Ovary (tissue), 9 donors: ENCODE data around the gene OR13C3. TPM values are rescaled to one million over a fixed set of nuclear protein-coding genes. Genes with fewer than 3 reads are reported as not detected.

Experiments used
- DNase-seq, 5 donors: peaks; one replicate each; pipeline ENCODE4 v3.0.0-alpha.2; 2019 to 2020
- H3K27ac ChIP-seq, 2 donors: fragments of 200-600 bp; one replicate each; pipeline versions ENCODE4 v1.5.1 to v1.8.0; 2019 to 2022
- H3K27me3 ChIP-seq: fragments of 200-600 bp; one replicate; pipeline ENCODE4 v1.8.0; 2022
- H3K36me3 ChIP-seq: fragments of 200-600 bp; sonication (generic); one replicate; pipeline ENCODE4 v1.5.1; 2019
- H3K4me1 ChIP-seq: one replicate; pipeline ENCODE4 v1.8.1; 2013; ENCODE audit warnings: mild to moderate bottlenecking, moderate library complexity; ENCODE audit not compliant: insufficient read depth
- H3K4me3 ChIP-seq: fragments of 200-600 bp; sonication (generic); one replicate; pipeline ENCODE4 v1.5.1; 2017
- H3K9me3 ChIP-seq, 2 donors: fragments of 200-600 bp in 1 of 2; sonication (generic) in 1 of 2; one replicate each; pipeline versions ENCODE4 v1.5.1 to v1.8.1; 2013 to 2019; ENCODE audit warnings: mild to moderate bottlenecking in 1 of 2, moderate library complexity in 1 of 2
- EP300 ChIP-seq: sonication (generic); formaldehyde crosslinking; IDR thresholded peaks from one replicate; pipeline ENCODE4 v1.6.1; 2017; ENCODE audit warnings: antibody characterized with exemption
- POLR2A ChIP-seq: fragments of 450-650 bp; IDR thresholded peaks from one replicate; pipeline ENCODE4 v1.6.1; 2017; ENCODE audit warnings: antibody characterized with exemption, mild to moderate bottlenecking, moderate library complexity
- WGBS, 3 donors: extraction: QIAGEN DNeasy Blood & Tissue Kit in 1 of 3; methylation state at CpG; one replicate each; pipeline versions ENCODE4 v1.1.5 to v1.1.7; 2013 to 2017; 5-methylcytosine and 5-hydroxymethylcytosine counted together
- intact Hi-C, 4 donors: fragments of 100-400 bp; cut with DNase I; formaldehyde crosslinking; loops; one replicate each; pipeline versions ENCODE4 v1.11.0 to v1.15.1; 2022 to 2023
- polyA plus RNA-seq, 2 donors: library from polyadenylated mRNA; stranded (reverse); fragments of 200-250 nt in 1 of 2; fragments of 350-450 nt in 1 of 2; fragmentation: Illumina TruSeq in 1 of 2; extraction: RNeasy Lipid Tissue Mini Kit (QIAGEN cat#74804) in 1 of 2; gene quantifications; one replicate each; pipeline ENCODE4 v1.2.3, GENCODE V29; 2013 to 2014
- total RNA-seq, 7 donors: library from RNA; depleted of rRNA in 2 of 7; stranded (reverse); fragments of >200 nt in 2 of 7; fragmentation: NEBNext Ultra II Directional in 3 of 7; extraction: Animal tissue kit (Norgen Biotek cat#: 25700) in 3 of 7; gene quantifications; one replicate each; pipeline versions ENCODE4 v1.1.0 to v1.2.4, GENCODE V29; 2016 to 2023
- TF ChIP-seq, protein P1 (sequence below), 3 donors: fragments of 450-650 bp in 2 of 3; fragments of 200-600 bp in 1 of 3; IDR thresholded peaks; one replicate each; pipeline versions ENCODE4 v1.5.1 to v1.8.0; 2016 to 2022; ENCODE audit warnings: antibody characterized with exemption in 3 of 3, mild to moderate bottlenecking in 1 of 3
- donor health status: DM: no; HTN: no; CAD: no; lungs with moderate emphysema.
- donor health status: DM: no; HTN: no; CAD: no.
- donor health status: Bipolar disorder and iron deficiency.
- donor health status: DM: yes; HTN: yes; CAD: no.
- donor health status: DM: no; HTN: no; CAD: no.
- donor health status: DM: yes; HTN: yes; CAD: no.

OR13C3 gene
- total and polyA plus RNA-seq, 9 donors: not detected

DNA sequence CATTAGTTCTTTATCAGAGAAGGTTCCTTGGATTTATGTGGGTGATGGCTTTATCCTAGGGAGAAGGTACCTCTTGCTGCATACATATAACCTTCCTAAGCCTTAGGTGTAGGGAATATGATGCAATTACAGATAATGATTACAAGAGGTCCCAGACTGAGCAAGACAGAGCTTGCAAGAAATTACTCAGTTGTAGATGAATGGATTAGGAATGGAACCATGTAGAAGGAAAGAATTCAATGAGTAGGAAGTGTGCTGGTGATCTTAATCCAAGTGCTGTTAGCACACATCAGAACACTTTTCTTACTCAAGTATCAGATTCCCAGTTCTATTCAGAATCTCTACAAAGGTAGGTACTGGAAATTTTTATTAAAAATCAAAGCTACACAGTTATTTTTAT is 30.1 kb downstream of the OR13C3 start:
- TF ChIP-seq EP300 (no peak), POLR2A (no peak)
- TF ChIP-seq, protein P1, sequence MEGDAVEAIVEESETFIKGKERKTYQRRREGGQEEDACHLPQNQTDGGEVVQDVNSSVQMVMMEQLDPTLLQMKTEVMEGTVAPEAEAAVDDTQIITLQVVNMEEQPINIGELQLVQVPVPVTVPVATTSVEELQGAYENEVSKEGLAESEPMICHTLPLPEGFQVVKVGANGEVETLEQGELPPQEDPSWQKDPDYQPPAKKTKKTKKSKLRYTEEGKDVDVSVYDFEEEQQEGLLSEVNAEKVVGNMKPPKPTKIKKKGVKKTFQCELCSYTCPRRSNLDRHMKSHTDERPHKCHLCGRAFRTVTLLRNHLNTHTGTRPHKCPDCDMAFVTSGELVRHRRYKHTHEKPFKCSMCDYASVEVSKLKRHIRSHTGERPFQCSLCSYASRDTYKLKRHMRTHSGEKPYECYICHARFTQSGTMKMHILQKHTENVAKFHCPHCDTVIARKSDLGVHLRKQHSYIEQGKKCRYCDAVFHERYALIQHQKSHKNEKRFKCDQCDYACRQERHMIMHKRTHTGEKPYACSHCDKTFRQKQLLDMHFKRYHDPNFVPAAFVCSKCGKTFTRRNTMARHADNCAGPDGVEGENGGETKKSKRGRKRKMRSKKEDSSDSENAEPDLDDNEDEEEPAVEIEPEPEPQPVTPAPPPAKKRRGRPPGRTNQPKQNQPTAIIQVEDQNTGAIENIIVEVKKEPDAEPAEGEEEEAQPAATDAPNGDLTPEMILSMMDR (IDR thresholded peaks at IDR 0.05): no peak
- intact Hi-C loops: no loop called here
- Histone ChIP-seq H3K4me3 (no peak overlapping the region), H3K9me3 (no peaks in the 10 kb centered on the region), H3K27ac (no peak overlapping the region), H3K27me3 (no peaks in the 10 kb centered on the region), H3K36me3 (no peaks in the 10 kb centered on the region), H3K4me1 (no peaks in the 10 kb centered on the region)
- no peak for DNase-seq

DNA sequence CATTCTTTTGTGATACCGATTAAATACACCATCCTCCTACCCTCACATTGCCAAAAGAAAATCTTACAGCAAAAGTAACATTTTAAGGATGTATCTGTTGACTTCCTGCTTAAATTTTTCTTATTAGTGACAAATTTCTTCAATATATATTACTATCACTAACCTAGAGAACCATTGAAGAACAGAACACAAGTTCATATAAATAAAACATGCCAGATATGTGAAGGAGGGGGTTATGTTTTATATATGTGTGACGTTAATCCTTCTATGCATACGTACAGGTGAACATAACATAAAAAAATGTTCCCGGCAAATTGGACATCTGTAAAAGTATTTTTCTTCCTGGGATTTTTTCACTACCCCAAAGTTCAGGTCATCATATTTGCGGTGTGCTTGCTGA is 32.7 kb downstream of the OR13C3 start, which contains the start of gene OR13F1:
TSS of gene OR13F1 (plus strand) at position 301 of the 400 bp plus-strand sequence. CDS start at position 301, 0 bp downstream.
- no peak for TF ChIP-seq EP300
- TF ChIP-seq, protein P1 (IDR thresholded peaks at IDR 0.05): no peak
- no peak for TF ChIP-seq POLR2A
- 69 to 81% (median 74%) methylated on average over 5 of the region's 5 CpGs for WGBS, 3 donors
- no peak within 1 kb of the TSS for H3K4me3 ChIP-seq
- H3K9me3 ChIP-seq: no peaks in the 10 kb centered on the region
- H3K4me1 ChIP-seq: no peaks in the 10 kb centered on the region
- intact Hi-C loops: no loop called here
- H3K36me3 ChIP-seq: no peaks in the 10 kb centered on the region
- no peak within 1 kb of the TSS for H3K27ac ChIP-seq
- no peaks in the 10 kb centered on the region for H3K27me3 ChIP-seq
- no peak for DNase-seq

DNA sequence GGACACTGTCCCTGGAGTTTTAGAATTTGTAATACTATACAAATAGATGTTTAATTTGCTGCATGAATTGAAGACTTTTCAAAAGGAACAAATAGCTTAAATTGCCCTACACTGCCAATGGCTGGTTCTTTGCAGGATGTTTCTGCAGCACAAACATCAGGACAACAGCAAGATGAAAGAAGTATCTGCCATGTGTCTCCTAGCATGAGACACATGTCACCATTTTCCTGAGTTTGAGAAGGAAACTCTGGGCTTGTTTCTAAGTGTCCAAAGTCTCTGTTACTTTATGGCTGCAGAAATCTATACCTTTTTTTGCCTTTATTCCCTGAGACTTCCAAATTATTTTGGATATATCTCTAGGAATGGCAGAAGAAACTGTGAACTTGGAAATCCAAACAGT is 33.2 kb downstream of the OR13C3 start:
- no peak overlapping the region for H3K27ac ChIP-seq
- no peaks in the 10 kb centered on the region for H3K9me3 ChIP-seq
- no peaks in the 10 kb centered on the region for H3K36me3 ChIP-seq
- H3K4me3 ChIP-seq: no peak overlapping the region
- intact Hi-C loops: no loop called here
- no peak for DNase-seq
- no peaks in the 10 kb centered on the region for H3K27me3 ChIP-seq
- no peak for TF ChIP-seq EP300
- TF ChIP-seq, protein P1 (IDR thresholded peaks at IDR 0.05): no peak
- no peak for TF ChIP-seq POLR2A
- H3K4me1 ChIP-seq: no peaks in the 10 kb centered on the region

DNA sequence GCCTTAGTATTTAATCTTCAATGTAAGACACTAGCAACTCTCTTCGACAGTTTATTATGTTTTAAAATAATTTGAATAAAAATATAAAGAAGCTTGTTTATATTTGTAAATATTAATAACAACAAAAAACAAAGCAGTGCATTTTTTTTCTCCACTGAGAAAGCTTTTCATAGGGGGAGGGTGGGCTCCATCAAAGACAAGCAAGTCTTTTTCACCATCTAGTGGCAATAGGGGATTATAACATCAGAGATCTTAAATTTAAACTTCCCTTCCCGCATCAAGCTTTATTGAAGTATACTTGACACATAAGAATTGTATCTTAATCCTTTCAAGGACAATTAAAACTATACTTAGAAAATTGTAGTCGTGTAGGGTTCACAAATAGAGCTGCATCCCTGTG is 41.8 kb downstream of the OR13C3 start:
- intact Hi-C loops: no loop called here
- Histone ChIP-seq H3K9me3 (no peaks in the 10 kb centered on the region), H3K27ac (no peak overlapping the region), H3K36me3 (no peaks in the 10 kb centered on the region), H3K4me3 (no peak overlapping the region), H3K4me1 (no peaks in the 10 kb centered on the region), H3K27me3 (no peaks in the 10 kb centered on the region)
- TF ChIP-seq, protein P1 (IDR thresholded peaks at IDR 0.05): no peak
- no peak for DNase-seq
- WGBS, 3 donors: 19 to 47% (median 19%) methylated on average over 3 of the region's 3 CpGs

Other genes with a start within 250 kb of the OR13C3 start
- gene OR13F1, start 32.6 kb downstream of the OR13C3 start, total RNA-seq: not detected
- gene OR13F1, start 32.6 kb downstream of the OR13C3 start, polyA plus RNA-seq: not detected
- gene OR13C4, start 9.6 kb downstream of the OR13C3 start, total RNA-seq: not detected
- gene OR13C4, start 9.6 kb downstream of the OR13C3 start, polyA plus RNA-seq: not detected
- not detected for gene OR13C8, start 32.3 kb upstream of the OR13C3 start, total RNA-seq
- gene OR13C8, start 32.3 kb upstream of the OR13C3 start, polyA plus RNA-seq: not detected
- not detected for gene OR13C5, start 62.6 kb upstream of the OR13C3 start, total RNA-seq
- gene OR13C5, start 62.6 kb upstream of the OR13C3 start, polyA plus RNA-seq: not detected
- not detected for gene OR13C2, start 68.8 kb upstream of the OR13C3 start, total RNA-seq
- gene OR13C2, start 68.8 kb upstream of the OR13C3 start, polyA plus RNA-seq: not detected
- gene OR13C9, start 81.3 kb upstream of the OR13C3 start, total RNA-seq: not detected
- gene OR13C9, start 81.3 kb upstream of the OR13C3 start, polyA plus RNA-seq: not detected
- gene OR13D1, start 157.7 kb upstream of the OR13C3 start, total RNA-seq: not detected
- not detected for gene OR13D1, start 157.7 kb upstream of the OR13C3 start, polyA plus RNA-seq
- gene NIPSNAP3A, start 210.8 kb upstream of the OR13C3 start, total RNA-seq: 10 to 100 TPM; 12.6 to 22.8 (median 17.4) TPM
- gene NIPSNAP3A, start 210.8 kb upstream of the OR13C3 start, polyA plus RNA-seq: 10 to 100 TPM; 16.0 to 20.7 TPM
- 1 to 10 TPM; 2.9 to 7.1 (median 6.0) TPM for gene NIPSNAP3B, start 227.3 kb upstream of the OR13C3 start, total RNA-seq
- 1 to 10 TPM; 3.1 to 5.4 TPM for gene NIPSNAP3B, start 227.3 kb upstream of the OR13C3 start, polyA plus RNA-seq